C4-2B (cell line): ENCODE results near the gene ENPP3.
A peak's percentile ranks its signal among the peaks of the same experiment; 100 is the strongest.

Experiments used
- H3K27ac ChIP-seq: fragments of 450-650 bp; 2 replicates; pipeline ENCODE4 v1.5.1; 2017
- CTCF ChIP-seq: fragments of 450-650 bp; conservative IDR thresholded peaks from 2 replicates; pipeline ENCODE4 v1.5.1; 2017; ENCODE audit warnings: mild to moderate bottlenecking
- ZFX ChIP-seq: fragments of 450-650 bp; IDR thresholded peaks from 2 replicates; pipeline ENCODE4 v1.6.1; 2017

Gene ENPP3

GRCh38 chr6:131636880-131637792 lies at the start of gene ENPP3:
TSS of gene ENPP3 (plus strand) at chr6:131637302. CDS start at chr6:131637385, 83 bp downstream.
- H3K27ac ChIP-seq: no peak within 1 kb of the TSS
- TF ChIP-seq ZFX: no peak
- no peak for TF ChIP-seq CTCF

- no peak for TF ChIP-seq CTCF
- TF ChIP-seq ZFX: no peak
- H3K27ac ChIP-seq: no peak overlapping the region
Measured at GRCh38 chr6:131587909-131588308, 49.2 kb upstream of the ENPP3 start.

GRCh38 chr6:131588643-131589042 lies 48.5 kb upstream of the ENPP3 start:
- H3K27ac ChIP-seq: no peak overlapping the region
- no peak for TF ChIP-seq ZFX
- no peak for TF ChIP-seq CTCF

- TF ChIP-seq CTCF (no peak), ZFX (no peak)
- H3K27ac ChIP-seq: no peak overlapping the region
Measured at GRCh38 chr6:131592935-131593334, 44.2 kb upstream of the ENPP3 start.

GRCh38 chr6:131594074-131594473 lies 43.0 kb upstream of the ENPP3 start:
- TF ChIP-seq CTCF (no peak), ZFX (no peak)
- no peak overlapping the region for H3K27ac ChIP-seq

GRCh38 chr6:131597446-131597845 lies 39.7 kb upstream of the ENPP3 start:
- TF ChIP-seq ZFX (no peak), CTCF (peak; percentile 54)
- no peak overlapping the region for H3K27ac ChIP-seq

- H3K27ac ChIP-seq: no peak overlapping the region
- no peak for TF ChIP-seq ZFX
- no peak for TF ChIP-seq CTCF
Measured at GRCh38 chr6:131600716-131601115, 36.4 kb upstream of the ENPP3 start.
